Breast epithelium (tissue), 3 donors: Measurements from ENCODE around the gene SLC66A2.

Experiments
- POLR2A ChIP-seq: fragments of 450-650 bp; IDR thresholded peaks from one replicate; pipeline ENCODE4 v1.6.1; 2016; ENCODE audit warnings: antibody characterized with exemption, mild to moderate bottlenecking, moderate library complexity
- POLR2AphosphoS5 ChIP-seq, 3 donors: sonication (generic); formaldehyde crosslinking; IDR thresholded peaks; one replicate each; pipeline ENCODE4 v1.6.1; 2017; ENCODE audit warnings: antibody characterized with exemption in 3 of 3
- TF ChIP-seq, protein P1 (sequence below), 3 donors: fragments of 450-650 bp; IDR thresholded peaks; one replicate each; pipeline ENCODE4 v1.5.1; 2016 to 2017; ENCODE audit warnings: antibody characterized with exemption in 3 of 3, mild to moderate bottlenecking in 3 of 3, moderate library complexity in 3 of 3

DNA sequence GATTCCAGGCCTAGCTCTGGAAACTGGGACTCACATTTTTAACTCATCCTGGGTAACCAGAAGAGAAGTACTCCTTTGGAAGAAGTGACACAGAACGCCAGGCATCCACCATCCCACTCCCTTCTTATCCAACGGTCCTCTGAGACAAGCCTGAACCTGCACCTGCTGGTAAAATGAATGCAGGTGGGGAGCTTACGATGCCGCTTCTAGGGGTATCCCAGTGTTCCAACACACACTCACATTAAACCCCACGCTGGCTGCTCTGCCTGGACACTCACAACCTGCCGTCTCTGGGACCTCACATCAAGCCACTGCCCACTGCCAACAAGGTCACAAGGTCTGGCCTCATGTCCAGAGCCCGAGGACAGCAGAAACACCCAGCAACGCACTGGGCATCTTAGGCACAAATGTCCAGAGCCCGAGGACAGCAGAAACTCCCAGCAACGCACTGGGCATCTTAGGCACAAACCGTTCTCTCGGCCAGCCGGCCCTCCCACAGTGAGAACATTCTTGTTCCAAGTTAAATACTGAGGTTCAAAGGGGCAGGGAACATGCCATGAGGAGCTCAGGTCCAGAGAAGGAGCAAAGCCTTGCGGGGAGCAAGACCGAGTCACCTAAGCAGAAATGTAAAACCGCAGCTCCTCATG, 9.9 kb downstream of the SLC66A2 start:
- TF ChIP-seq, protein P1, sequence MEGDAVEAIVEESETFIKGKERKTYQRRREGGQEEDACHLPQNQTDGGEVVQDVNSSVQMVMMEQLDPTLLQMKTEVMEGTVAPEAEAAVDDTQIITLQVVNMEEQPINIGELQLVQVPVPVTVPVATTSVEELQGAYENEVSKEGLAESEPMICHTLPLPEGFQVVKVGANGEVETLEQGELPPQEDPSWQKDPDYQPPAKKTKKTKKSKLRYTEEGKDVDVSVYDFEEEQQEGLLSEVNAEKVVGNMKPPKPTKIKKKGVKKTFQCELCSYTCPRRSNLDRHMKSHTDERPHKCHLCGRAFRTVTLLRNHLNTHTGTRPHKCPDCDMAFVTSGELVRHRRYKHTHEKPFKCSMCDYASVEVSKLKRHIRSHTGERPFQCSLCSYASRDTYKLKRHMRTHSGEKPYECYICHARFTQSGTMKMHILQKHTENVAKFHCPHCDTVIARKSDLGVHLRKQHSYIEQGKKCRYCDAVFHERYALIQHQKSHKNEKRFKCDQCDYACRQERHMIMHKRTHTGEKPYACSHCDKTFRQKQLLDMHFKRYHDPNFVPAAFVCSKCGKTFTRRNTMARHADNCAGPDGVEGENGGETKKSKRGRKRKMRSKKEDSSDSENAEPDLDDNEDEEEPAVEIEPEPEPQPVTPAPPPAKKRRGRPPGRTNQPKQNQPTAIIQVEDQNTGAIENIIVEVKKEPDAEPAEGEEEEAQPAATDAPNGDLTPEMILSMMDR (IDR thresholded peaks at IDR 0.05) = no peak
- TF ChIP-seq POLR2A (no peak), POLR2AphosphoS5 (IDR thresholded peaks at IDR 0.05) (no peak)
